HUES48 (cell line): ENCODE measurements around the gene BMP6.

Source experiments
- H3K27ac ChIP-seq: one replicate; pipeline ENCODE4 v1.7.0; 2013; ENCODE audit warnings: low read depth, low read length, inconsistent platforms
- H3K27me3 ChIP-seq: 2 replicates; pipeline ENCODE4 v1.6.1; 2013; ENCODE audit warnings: mild to moderate bottlenecking, low read length; ENCODE audit not compliant: control insufficient read depth, insufficient read depth
- H3K36me3 ChIP-seq: 2 replicates; pipeline ENCODE4 v1.6.1; 2013; ENCODE audit warnings: low read length; ENCODE audit not compliant: control insufficient read depth, insufficient read depth
- H3K4me1 ChIP-seq: 2 replicates; pipeline ENCODE4 v1.6.1; 2013; ENCODE audit warnings: mild to moderate bottlenecking, low read length; ENCODE audit not compliant: control insufficient read depth, insufficient read depth
- H3K4me3 ChIP-seq: 2 replicates; pipeline ENCODE4 v1.5.1; 2013; ENCODE audit warnings: mild to moderate bottlenecking, low read depth, low read length
- H3K9ac ChIP-seq: 2 replicates; pipeline ENCODE4 v1.6.1; 2013; ENCODE audit warnings: mild to moderate bottlenecking, low read depth, low read length, moderate library complexity
- H3K9me3 ChIP-seq: 2 replicates; pipeline ENCODE4 v1.6.1; 2013; ENCODE audit warnings: low read length; ENCODE audit not compliant: control insufficient read depth, insufficient read depth

The BMP6 gene

DNA sequence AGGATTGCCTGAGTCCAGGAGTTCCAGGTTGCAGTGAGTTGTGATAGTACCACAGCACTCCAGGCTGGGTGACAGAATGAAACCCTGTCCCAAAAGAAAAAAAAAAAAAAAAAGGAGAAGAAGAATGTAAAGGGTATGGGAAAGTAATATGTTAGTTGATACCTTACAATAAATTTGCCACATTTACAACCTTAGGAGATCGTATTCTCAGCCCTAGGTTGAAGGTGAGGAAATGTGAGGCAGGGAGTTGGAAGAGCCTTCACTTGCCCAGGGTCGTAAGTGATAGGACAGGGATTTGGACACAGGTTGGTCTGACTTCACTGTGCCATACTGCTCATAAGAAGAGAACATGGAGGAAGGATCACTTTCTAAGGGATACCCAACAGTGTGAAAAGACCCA, 68.6 kb downstream of the BMP6 start:
- no peaks in the 10 kb centered on the region for H3K4me1 ChIP-seq
- no peak overlapping the region for H3K9ac ChIP-seq
- H3K36me3 ChIP-seq = no peaks in the 10 kb centered on the region
- H3K27ac ChIP-seq = no peak overlapping the region
- no peaks in the 10 kb centered on the region for H3K9me3 ChIP-seq
- H3K27me3 ChIP-seq = no peaks in the 10 kb centered on the region
- no peak overlapping the region for H3K4me3 ChIP-seq

DNA sequence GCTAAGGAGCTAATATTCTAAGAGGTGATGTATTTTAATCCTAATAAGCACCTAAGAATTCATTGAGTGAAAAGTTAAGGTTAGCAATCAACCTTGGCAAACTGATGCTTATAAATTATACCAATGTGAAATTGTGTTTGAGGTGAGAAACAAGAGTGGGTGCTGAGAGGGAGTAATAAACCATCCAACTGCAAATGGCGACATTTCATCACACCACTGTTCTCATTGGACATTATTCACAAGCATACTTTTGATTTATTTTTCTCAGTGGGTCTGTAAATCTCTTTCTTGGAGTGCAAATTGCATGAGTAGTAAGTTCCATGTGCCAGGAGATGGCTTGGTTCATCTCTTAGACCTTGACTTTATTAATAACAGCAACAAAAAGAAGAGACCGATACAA, 71.5 kb downstream of the BMP6 start:
- Histone ChIP-seq H3K9ac (no peak overlapping the region), H3K27me3 (no peaks in the 10 kb centered on the region), H3K4me1 (no peaks in the 10 kb centered on the region), H3K27ac (no peak overlapping the region), H3K4me3 (no peak overlapping the region), H3K9me3 (no peaks in the 10 kb centered on the region), H3K36me3 (no peaks in the 10 kb centered on the region)

DNA sequence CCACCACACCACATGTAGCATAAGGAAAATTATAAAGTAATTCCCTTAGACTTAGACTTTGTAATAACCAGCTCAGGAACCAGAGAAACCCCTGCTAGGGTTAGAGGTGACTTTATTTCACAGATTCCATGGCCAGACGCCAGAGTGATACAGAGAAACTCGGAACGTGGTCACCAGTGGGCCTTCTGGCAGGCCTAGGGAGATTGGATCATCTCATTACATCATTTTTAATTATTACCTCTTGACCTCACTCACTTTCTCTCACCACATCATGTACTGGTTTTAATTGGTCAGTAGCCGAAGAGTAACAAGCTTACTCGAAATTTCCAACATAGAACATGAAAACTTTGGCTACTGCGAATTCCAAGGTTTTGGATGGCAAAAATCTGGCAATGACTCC, 72.9 kb downstream of the BMP6 start:
- Histone ChIP-seq H3K27ac (no peak overlapping the region), H3K9ac (no peak overlapping the region), H3K27me3 (no peaks in the 10 kb centered on the region), H3K4me3 (no peak overlapping the region), H3K9me3 (no peaks in the 10 kb centered on the region), H3K4me1 (0 out of 2 replicates have a peak, but pooled peaks cover under 1% of the 10 kb centered on the region), H3K36me3 (no peaks in the 10 kb centered on the region)

DNA sequence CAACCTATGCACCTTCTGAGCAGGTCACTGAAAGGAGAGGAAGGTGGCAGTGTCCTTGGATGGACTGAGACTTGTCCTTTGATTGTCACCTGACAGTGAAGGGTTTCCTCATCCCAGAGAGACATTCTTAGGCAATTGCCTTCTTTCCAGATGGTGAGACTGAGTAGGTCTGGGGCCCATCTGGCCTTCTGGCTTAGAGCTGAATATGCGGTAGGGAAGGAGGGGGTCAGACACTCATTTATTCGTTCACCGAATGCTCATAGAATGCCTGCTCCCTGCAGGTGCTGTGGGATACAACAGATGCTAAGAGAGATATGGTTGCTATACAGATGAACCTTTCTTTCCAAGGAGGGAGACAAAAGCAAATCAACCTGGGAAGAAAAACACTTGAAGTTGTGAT, 76.8 kb downstream of the BMP6 start:
- no peaks in the 10 kb centered on the region for H3K9me3 ChIP-seq
- no peak overlapping the region for H3K4me3 ChIP-seq

DNA sequence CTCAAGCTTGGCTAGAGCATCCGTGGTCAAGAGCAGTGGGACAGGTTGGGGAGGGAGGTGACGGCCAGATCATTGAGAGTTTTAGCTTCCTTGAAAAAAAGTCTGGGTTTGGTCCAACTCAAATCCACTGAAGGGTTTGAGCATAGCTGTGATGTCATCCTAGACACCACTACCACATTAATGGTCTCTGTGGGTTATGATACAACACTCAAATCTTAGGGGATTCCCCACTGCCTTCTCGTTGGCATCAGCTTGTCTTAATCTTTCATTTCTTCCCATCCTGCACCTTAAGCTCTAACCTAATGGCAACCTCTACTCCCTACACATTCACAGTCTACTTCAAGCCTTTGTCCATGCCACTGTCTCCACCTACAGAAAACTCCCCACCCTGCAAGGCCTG, 77.3 kb downstream of the BMP6 start:
- Histone ChIP-seq H3K9ac (no peak overlapping the region), H3K27me3 (no peaks in the 10 kb centered on the region), H3K4me3 (no peak overlapping the region), H3K36me3 (no peaks in the 10 kb centered on the region), H3K27ac (no peak overlapping the region), H3K9me3 (no peaks in the 10 kb centered on the region), H3K4me1 (peaks cover 12% of the 10 kb centered on the region; the same call in 1 of the 2 replicates)

More for the DNA sequence above, 76.8 kb downstream of the BMP6 start:
- no peak overlapping the region for H3K27ac ChIP-seq
- no peaks in the 10 kb centered on the region for H3K27me3 ChIP-seq
- H3K9ac ChIP-seq = no peak overlapping the region
- H3K36me3 ChIP-seq = no peaks in the 10 kb centered on the region
- H3K4me1 ChIP-seq = peaks cover 12% of the 10 kb centered on the region; the same call in 1 of the 2 replicates

DNA sequence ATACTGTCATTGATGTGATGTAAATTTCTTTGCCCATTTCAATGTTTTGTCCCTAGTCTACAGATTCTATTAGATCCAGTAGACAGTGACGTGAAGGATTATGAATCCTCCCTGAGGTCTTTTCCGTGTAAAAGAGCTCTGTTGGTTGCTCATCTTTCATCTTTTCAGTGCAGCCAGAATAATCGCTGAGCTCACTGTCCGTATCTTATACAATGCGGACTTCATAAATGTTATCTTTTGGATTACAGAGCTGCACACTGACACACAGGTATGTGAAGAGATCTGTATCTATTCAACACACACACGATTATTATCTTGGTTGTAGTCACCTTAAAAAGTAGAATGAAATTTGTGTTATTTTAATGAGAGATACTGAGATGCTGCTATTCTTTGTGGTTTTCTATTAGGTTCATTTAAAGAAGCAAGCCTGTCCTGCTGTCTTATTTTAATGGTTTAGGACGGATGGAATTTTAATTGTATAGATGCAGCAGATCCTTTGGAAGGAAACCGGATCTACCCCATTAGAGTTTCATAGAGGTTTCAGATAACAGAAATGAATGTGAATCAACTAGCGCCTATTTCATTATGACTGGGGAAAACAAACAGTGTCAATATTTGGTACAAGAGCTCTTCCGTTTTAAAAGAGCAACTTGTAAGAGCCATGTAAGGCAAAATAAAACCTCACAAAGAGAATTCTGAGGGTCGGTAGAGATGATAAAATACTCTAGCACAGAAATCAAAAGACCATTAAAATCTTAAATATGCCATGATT, 79.4 kb downstream of the BMP6 start:
- H3K9ac ChIP-seq = no peak overlapping the region
- H3K4me3 ChIP-seq = no peak overlapping the region
- H3K27ac ChIP-seq = no peak overlapping the region

DNA sequence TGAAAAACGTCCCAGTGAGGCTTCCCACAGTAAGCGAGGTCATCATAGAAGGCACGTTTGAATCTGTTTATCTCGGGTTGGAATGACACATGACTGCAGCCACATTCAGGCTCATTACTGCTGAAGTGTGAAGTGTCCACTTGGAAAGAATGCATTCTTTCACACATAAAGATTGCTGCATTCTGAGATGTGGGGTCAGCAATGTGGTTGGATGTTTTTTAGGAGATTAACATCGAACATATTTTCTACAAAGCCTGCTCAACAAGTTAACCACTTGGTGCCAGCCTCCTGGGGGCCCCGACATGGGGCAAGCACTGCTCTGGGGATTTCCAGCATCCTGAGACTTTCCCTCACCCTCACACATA, 79.9 kb downstream of the BMP6 start:
- Histone ChIP-seq H3K27me3 (no peaks in the 10 kb centered on the region), H3K4me1 (peaks cover 12% of the 10 kb centered on the region; the same call in 1 of the 2 replicates), H3K9ac (no peak overlapping the region), H3K4me3 (no peak overlapping the region), H3K36me3 (no peaks in the 10 kb centered on the region), H3K9me3 (no peaks in the 10 kb centered on the region), H3K27ac (no peak overlapping the region)

More for the DNA sequence above, 79.4 kb downstream of the BMP6 start:
- Histone ChIP-seq H3K4me1 (peaks cover 12% of the 10 kb centered on the region; the same call in 1 of the 2 replicates), H3K36me3 (no peaks in the 10 kb centered on the region), H3K27me3 (no peaks in the 10 kb centered on the region), H3K9me3 (no peaks in the 10 kb centered on the region)

DNA sequence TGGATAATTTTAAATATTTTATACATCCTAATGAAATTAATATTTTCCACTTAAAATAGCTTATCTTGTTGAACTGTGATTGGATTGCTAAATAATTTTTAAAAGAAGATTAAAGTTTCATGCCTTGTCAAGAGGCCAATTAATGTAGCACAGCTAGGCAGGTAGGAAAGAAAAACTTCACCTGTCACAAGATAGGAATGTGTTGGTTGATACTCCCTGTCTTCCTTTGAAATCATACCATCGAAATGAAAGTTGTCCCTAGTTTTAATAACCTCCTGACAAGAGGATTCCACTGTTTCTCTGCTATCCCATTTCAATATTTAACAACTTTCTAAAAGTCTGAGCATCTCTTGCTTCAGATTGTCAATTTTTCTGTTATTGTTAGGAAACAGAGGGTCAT, 80.8 kb downstream of the BMP6 start:
- H3K4me3 ChIP-seq = no peak overlapping the region
- no peak overlapping the region for H3K9ac ChIP-seq
- H3K9me3 ChIP-seq = no peaks in the 10 kb centered on the region
- H3K27ac ChIP-seq = no peak overlapping the region
- no peaks in the 10 kb centered on the region for H3K36me3 ChIP-seq
- no peaks in the 10 kb centered on the region for H3K27me3 ChIP-seq
- peaks cover 12% of the 10 kb centered on the region; the same call in 1 of the 2 replicates for H3K4me1 ChIP-seq

DNA sequence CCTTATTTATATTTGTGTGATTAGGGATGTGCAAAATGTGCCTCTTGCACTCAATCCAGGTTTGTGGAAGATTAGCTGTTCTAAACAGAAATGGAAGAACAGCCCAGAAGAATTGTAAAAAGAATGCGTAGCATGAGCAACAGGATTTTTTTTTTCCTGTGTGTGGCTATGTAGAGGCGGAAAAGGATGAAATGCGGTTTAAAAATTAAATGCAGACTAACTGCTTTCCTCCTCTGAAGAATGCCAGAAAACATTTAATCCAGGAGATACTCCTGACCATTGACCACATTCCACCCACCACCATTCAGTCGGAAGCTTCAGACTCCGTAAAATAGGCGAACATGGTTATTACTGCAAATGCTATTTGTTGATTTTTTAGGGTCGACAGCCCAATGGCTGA, 83.4 kb downstream of the BMP6 start:
- Histone ChIP-seq H3K4me1 (0 out of 2 replicates have a peak, but pooled peaks cover 7% of the 10 kb centered on the region), H3K27ac (no peak overlapping the region), H3K36me3 (no peaks in the 10 kb centered on the region), H3K9me3 (no peaks in the 10 kb centered on the region), H3K27me3 (no peaks in the 10 kb centered on the region), H3K4me3 (no peak overlapping the region), H3K9ac (no peak overlapping the region)

DNA sequence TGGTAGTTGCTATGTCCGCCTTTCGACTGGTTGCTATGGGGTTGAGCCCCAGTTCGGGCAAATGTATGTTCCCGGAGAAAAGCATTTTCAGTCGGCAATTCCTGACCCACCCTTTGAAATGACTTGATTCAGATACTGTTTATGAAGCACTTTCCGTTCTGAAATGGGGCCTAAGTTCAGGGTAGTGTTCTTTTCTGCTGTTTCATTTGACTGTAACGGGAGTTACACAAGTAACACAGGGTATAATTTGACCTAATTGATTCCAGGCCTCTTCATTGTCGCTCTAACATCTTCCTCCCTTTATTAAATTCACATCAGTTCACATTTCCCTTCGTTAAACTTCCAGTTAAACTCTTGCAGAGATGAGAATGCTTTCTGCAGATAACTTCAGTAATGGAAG, 85.5 kb downstream of the BMP6 start:
- Histone ChIP-seq H3K4me3 (no peak overlapping the region), H3K9ac (no peak overlapping the region), H3K36me3 (no peaks in the 10 kb centered on the region), H3K9me3 (no peaks in the 10 kb centered on the region), H3K27ac (no peak overlapping the region), H3K4me1 (no peaks in the 10 kb centered on the region), H3K27me3 (no peaks in the 10 kb centered on the region)

DNA sequence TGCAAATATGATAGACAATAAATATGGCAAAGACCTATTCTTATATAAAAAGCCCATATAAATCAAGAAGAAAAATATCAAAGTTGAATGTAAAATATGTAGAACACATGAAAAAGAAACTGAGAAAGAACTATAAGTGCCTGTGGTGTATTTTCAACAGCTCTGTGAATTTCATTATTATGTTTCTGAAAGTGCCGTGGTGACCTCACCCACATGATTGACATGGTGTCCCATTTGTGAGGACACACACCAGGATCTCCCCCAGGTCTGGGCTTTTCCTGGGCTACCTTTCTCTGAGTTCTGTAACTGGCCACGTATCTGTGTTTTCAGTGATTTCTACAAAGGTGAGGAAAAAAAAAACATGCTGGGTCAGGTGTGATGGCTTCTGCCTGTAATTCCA, 86.7 kb downstream of the BMP6 start:
- no peaks in the 10 kb centered on the region for H3K9me3 ChIP-seq
- H3K4me3 ChIP-seq = no peak overlapping the region
- no peak overlapping the region for H3K9ac ChIP-seq
- no peak overlapping the region for H3K27ac ChIP-seq
- H3K36me3 ChIP-seq = no peaks in the 10 kb centered on the region
- H3K4me1 ChIP-seq = no peaks in the 10 kb centered on the region
- H3K27me3 ChIP-seq = no peaks in the 10 kb centered on the region
